Measurements from ENCODE around the gene CPM.

DNA sequence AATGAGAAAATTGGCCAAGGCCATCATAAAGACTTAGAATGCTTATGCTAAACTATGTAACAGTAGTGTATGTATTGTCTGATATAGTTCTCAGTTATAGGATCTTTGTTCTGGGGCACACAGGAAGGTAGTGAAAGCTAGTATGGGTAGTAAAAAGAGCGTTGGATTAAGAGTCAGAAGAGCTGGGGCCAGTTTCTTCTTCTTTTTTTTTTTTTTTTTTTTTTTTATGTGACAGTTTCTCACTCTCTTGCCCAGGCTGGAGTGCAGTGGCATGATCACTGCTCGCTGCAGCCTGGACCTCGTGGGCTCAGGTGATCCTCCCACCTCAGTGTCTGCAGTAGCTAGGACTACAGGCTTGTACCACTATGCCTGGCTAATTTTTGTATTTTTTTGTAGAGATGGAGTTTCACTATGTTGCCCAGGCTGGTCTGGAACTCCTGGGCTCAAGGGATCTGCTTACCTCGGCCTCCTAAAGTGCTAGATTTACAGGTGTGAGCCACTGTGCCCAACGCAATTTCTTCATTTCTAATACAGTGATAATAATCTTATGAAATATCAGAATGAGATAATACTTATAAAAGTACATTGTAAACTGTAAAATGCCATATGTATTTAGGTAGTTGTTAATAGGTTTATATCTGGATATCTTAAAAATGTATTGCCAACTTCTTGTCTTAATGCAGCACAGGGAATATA, 117.6 kb downstream of the CPM start:
- TF ChIP-seq, protein P1, sequence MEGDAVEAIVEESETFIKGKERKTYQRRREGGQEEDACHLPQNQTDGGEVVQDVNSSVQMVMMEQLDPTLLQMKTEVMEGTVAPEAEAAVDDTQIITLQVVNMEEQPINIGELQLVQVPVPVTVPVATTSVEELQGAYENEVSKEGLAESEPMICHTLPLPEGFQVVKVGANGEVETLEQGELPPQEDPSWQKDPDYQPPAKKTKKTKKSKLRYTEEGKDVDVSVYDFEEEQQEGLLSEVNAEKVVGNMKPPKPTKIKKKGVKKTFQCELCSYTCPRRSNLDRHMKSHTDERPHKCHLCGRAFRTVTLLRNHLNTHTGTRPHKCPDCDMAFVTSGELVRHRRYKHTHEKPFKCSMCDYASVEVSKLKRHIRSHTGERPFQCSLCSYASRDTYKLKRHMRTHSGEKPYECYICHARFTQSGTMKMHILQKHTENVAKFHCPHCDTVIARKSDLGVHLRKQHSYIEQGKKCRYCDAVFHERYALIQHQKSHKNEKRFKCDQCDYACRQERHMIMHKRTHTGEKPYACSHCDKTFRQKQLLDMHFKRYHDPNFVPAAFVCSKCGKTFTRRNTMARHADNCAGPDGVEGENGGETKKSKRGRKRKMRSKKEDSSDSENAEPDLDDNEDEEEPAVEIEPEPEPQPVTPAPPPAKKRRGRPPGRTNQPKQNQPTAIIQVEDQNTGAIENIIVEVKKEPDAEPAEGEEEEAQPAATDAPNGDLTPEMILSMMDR (IDR thresholded peaks at IDR 0.05; ENCODE audit: low read length): no peak
- TF ChIP-seq EZH2 (optimal IDR thresholded peaks at IDR 0.05; ENCODE audit: low read depth, low read length): no peak
- TF ChIP-seq EZH2phosphoT487 (IDR thresholded peaks at IDR 0.05; ENCODE audit: low read length): no peak

All from MM.1S (cell line).